Measurements from ENCODE around the gene KRT74. TPM values are rescaled to one million over a fixed set of nuclear protein-coding genes. Genes with fewer than 3 reads are reported as not detected.

Gene KRT74
- total and polyA plus RNA-seq, 2 of the 13 experiments (the other 11 are each of a cell fraction or from before 2014, with no cell fraction given), result not detected

GRCh38 chr12:52580496-52580895, 6.9 kb upstream of the KRT74 start:
- 0% methylated on average over 1 of the region's 1 CpG for WGBS (ENCODE audit: low lambda C conversion rate)
- no peaks in the 10 kb centered on the region for H3K36me3 ChIP-seq (replicated peaks in 1 of 2; ENCODE audit: control insufficient read depth in 1 of 2, insufficient read depth in 2 of 2, low read length in 2 of 2)
- ChIA-PET POLR2A (no interaction called here), CTCF (ENCODE audit: low intra/inter-chr PET ratio, low total read pairs) (no interaction called here)
- BruUV-seq (replicated peaks), result no TSS peak
- no peak overlapping the region for H2AFZ ChIP-seq (ENCODE audit: low read length)
- H3K4me1 ChIP-seq (ENCODE audit: insufficient read depth, low read length), result no peaks in the 10 kb centered on the region
- no peak for ATAC-seq
- H3K9ac ChIP-seq (ENCODE audit: insufficient read depth, low read depth, low read length), result no peak overlapping the region
- H3K4me3 ChIP-seq (replicated peaks in 1 of 3; ENCODE audit: insufficient read depth in 1 of 3, low read depth in 2 of 3, low read length in 3 of 3), result no peak overlapping the region
- intact Hi-C loops (cut with micrococcal nuclease; ENCODE audit: unreplicated experiment), result no loop called here
- no peak for FAIRE-seq
- no peak overlapping the region for H3K4me2 ChIP-seq (ENCODE audit: low read depth, low read length)
- no peaks in the 10 kb centered on the region for H3K79me2 ChIP-seq (ENCODE audit: insufficient read depth, low read length)
- TF ChIP-seq AKNA (CRISPR knock-in tag; IDR thresholded peaks at IDR 0.05; ENCODE audit: borderline replicate concordance), result no peak
- TF ChIP-seq FOXO1 (CRISPR knock-in tag; IDR thresholded peaks at IDR 0.05), result no peak
- no peak for TF ChIP-seq TBL1XR1 (IDR thresholded peaks at IDR 0.05; ENCODE audit: borderline replicate concordance, low read length, partially characterized antibody)
- no peak for TF ChIP-seq ZNF777 (CRISPR knock-in tag; IDR thresholded peaks at IDR 0.05)
- no peak for TF ChIP-seq ZNF615 (CRISPR knock-in tag; IDR thresholded peaks at IDR 0.05; ENCODE audit: borderline replicate concordance)
- TF ChIP-seq HIC2 (CRISPR knock-in tag; IDR thresholded peaks at IDR 0.05; ENCODE audit: low read depth), result no peak
- no peak for TF ChIP-seq ZNF235 (CRISPR knock-in tag; IDR thresholded peaks at IDR 0.05; ENCODE audit: borderline replicate concordance)
- no peak for TF ChIP-seq ZMAT3 (CRISPR knock-in tag; conservative IDR thresholded peaks at IDR 0.05)
- no peak for TF ChIP-seq TAF1 (CRISPR knock-in tag; IDR thresholded peaks at IDR 0.05)
- no peak for TF ChIP-seq SKI (IDR thresholded peaks at IDR 0.05; ENCODE audit: partially characterized antibody)
- TF ChIP-seq ZBTB21 (CRISPR knock-in tag; IDR thresholded peaks at IDR 0.05), result no peak
- no peak overlapping the region for H3K27ac ChIP-seq (ENCODE audit: extremely low read length, insufficient read depth, low read length)
- in situ Hi-C loops (cut with HindIII; ENCODE audit: extremely low pct_ligation_motif_present, low pct_unique_long_range_greater_than_20kb), result loop anchor here (5.0 to 10.0 kb wide), 2 partner anchors 287 to 404 kb away; no protein-coding TSS in a partner anchor
- H4K20me1 ChIP-seq (ENCODE audit: insufficient read depth, low read length), result no peaks in the 10 kb centered on the region
- H3K9me3 ChIP-seq (ENCODE audit: low read length), result no peaks in the 10 kb centered on the region
- H3K27me3 ChIP-seq (ENCODE audit: control insufficient read depth in 1 of 2, insufficient read depth in 2 of 2, low read length in 2 of 2), result peaks cover 4 to 53% of the 10 kb centered on the region in 2 experiments; a peak in 2 of 5 replicates
- DNase-seq (ENCODE audit: low spot score), result no peak

All from HepG2 (cell line).